ENCODE results near the gene SRRM1. TPM values are rescaled to one million over a fixed set of nuclear protein-coding genes. Genes with fewer than 3 reads are reported as not detected.

Gene SRRM1
- total RNA-seq, 1 donor from 2014 or later: 58.4 TPM

DNA sequence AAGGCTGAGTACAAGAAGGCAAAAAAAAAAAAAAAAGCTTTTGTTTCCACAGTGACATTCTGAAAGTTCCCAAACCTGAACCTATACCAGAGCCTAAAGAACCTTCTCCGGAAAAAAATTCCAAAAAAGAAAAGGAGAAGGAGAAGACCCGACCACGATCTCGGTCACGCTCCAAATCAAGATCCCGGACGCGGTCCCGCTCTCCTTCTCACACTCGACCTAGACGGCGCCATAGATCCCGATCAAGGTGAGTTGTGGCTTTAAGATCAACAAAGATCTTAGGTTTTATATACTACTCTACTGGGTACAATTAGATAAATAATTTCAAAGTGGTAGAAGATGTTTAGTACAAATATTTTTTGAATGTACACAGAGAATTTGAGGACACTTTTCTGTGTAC is 9.3 kb downstream of the SRRM1 start:
- DNase-seq (ENCODE audit: low read depth): no peak
- no peaks in the 10 kb centered on the region for H3K36me3 ChIP-seq (ENCODE audit: control insufficient read depth, insufficient read depth, low read length)
- H3K27me3 ChIP-seq (ENCODE audit: control insufficient read depth, insufficient read depth, low read length): no peaks in the 10 kb centered on the region
- no peak overlapping the region for H3K4me3 ChIP-seq (ENCODE audit: low read depth, low read length)
- TF ChIP-seq, protein P1, sequence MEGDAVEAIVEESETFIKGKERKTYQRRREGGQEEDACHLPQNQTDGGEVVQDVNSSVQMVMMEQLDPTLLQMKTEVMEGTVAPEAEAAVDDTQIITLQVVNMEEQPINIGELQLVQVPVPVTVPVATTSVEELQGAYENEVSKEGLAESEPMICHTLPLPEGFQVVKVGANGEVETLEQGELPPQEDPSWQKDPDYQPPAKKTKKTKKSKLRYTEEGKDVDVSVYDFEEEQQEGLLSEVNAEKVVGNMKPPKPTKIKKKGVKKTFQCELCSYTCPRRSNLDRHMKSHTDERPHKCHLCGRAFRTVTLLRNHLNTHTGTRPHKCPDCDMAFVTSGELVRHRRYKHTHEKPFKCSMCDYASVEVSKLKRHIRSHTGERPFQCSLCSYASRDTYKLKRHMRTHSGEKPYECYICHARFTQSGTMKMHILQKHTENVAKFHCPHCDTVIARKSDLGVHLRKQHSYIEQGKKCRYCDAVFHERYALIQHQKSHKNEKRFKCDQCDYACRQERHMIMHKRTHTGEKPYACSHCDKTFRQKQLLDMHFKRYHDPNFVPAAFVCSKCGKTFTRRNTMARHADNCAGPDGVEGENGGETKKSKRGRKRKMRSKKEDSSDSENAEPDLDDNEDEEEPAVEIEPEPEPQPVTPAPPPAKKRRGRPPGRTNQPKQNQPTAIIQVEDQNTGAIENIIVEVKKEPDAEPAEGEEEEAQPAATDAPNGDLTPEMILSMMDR (IDR thresholded peaks at IDR 0.05; ENCODE audit: insufficient read depth, low read length, poor library complexity, severe bottlenecking): no peak

DNA sequence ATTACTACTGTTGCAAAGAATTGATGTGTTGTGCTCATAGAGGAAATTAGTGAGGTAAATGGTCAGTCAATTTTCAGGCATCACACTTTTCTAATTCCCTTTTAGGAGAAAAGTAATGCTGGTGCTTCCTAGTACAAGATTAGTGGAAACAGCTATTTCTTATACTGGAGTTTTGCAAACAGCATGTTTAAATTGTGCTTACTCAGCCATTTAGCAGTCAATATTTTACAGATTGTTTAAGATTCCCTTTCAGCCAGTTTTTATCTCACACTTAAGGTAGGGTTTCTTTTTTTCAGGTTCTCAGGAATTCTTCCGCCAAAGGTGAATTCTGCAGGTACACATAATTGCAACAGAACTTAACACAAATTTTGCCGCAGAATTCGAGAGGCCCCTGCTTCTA is 10.9 kb downstream of the SRRM1 start:
- Histone ChIP-seq H3K4me3 (ENCODE audit: low read depth, low read length) (no peak overlapping the region), H3K36me3 (ENCODE audit: control insufficient read depth, insufficient read depth, low read length) (no peaks in the 10 kb centered on the region), H3K27me3 (ENCODE audit: control insufficient read depth, insufficient read depth, low read length) (no peaks in the 10 kb centered on the region)
- DNase-seq (ENCODE audit: low read depth): no peak
- TF ChIP-seq, protein P1 (IDR thresholded peaks at IDR 0.05; ENCODE audit: insufficient read depth, low read length, poor library complexity, severe bottlenecking): no peak

DNA sequence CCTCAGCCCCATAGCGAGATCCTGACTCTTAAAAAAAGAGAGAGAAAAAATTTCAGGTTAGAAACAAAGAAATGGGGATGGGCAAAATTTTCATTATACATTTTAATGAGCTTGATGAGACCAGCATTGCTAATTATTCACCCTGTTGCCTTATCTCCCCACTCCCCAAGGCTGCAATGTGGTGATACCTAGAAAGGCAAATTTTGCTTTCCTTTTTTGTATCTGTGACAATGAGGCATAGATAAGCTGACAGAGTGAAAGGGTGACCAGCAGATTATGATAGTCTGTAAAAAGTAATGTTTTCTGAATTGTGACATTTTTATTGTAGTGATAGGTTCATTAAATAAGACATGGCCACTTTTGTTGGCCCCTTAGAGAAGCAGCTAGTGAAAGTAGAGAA is 12.9 kb downstream of the SRRM1 start:
- DNase-seq (ENCODE audit: low read depth): no peak
- TF ChIP-seq, protein P1 (IDR thresholded peaks at IDR 0.05; ENCODE audit: insufficient read depth, low read length, poor library complexity, severe bottlenecking): no peak
- no peaks in the 10 kb centered on the region for H3K36me3 ChIP-seq (ENCODE audit: control insufficient read depth, insufficient read depth, low read length)
- H3K4me3 ChIP-seq (ENCODE audit: low read depth, low read length): no peak overlapping the region
- no peaks in the 10 kb centered on the region for H3K27me3 ChIP-seq (ENCODE audit: control insufficient read depth, insufficient read depth, low read length)

DNA sequence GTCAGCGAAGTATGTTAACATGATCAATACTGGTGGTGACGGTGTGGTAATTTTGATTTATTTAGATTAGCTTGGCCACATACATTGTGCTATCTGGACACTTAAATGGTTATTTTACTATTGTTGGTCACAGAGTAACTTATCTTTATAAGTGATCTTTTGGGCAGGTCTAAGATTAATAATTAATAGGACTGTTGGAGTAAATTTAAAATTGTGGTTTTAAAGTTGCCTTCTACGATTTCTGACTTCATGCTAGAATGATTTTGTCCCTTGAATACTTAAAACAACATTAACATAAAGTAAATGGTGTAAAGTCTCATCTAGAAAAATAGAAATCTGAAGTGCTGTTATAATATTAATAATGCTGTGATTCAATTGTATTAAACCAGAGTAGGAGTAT is 14.7 kb downstream of the SRRM1 start:
- Histone ChIP-seq H3K36me3 (ENCODE audit: control insufficient read depth, insufficient read depth, low read length) (no peaks in the 10 kb centered on the region), H3K4me3 (ENCODE audit: low read depth, low read length) (no peak overlapping the region), H3K27me3 (ENCODE audit: control insufficient read depth, insufficient read depth, low read length) (no peaks in the 10 kb centered on the region)
- TF ChIP-seq, protein P1 (IDR thresholded peaks at IDR 0.05; ENCODE audit: insufficient read depth, low read length, poor library complexity, severe bottlenecking): no peak
- DNase-seq (ENCODE audit: low read depth): no peak

DNA sequence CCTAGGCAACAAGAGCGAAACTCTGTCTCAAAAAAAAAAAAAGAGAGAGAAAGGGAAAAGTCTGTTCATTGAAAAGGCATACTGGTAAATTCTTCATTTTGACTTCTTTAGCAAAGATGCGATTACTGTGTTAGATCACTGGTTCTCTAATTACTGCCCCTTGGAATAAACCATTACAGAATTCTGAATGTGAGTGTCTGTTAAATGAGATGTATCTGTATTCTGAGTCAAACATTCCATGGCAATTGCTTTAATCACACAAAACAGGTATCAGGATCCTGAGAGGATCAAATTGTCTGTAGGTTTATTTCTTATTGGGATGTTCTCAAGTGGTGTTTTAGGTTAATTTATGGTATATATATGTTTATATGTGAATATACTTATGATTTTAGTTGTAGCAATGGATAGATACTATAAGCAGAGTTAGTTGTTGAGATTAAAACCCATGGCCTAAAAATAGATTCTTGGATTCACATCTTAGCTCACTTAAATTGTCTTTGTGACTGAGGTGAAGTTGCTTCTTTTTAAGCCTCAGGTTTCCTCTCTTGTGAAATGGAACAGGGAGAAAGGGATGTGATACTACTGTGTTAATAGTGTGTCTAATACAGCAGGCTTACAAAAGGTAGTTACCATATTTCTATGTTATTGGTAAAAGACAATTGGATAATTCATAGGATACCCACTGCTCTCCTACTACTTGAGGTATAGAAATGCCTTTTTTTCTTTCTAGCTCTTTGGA is 16.2 kb downstream of the SRRM1 start:
- peaks cover 1% of the 10 kb centered on the region for H3K36me3 ChIP-seq (ENCODE audit: control insufficient read depth, insufficient read depth, low read length)
- TF ChIP-seq, protein P1 (IDR thresholded peaks at IDR 0.05; ENCODE audit: insufficient read depth, low read length, poor library complexity, severe bottlenecking): no peak
- DNase-seq (ENCODE audit: low read depth): no peak
- H3K4me3 ChIP-seq (ENCODE audit: low read depth, low read length): no peak overlapping the region
- no peaks in the 10 kb centered on the region for H3K27me3 ChIP-seq (ENCODE audit: control insufficient read depth, insufficient read depth, low read length)

Data from kidney epithelial cell (primary cell).